22Rv1 (cell line): Measurements from ENCODE around the gene RFTN1.

Experiments used
- CTCF ChIP-seq: fragments of 450-650 bp; IDR thresholded peaks from 2 replicates; pipeline ENCODE4 v1.5.1; 2017; ENCODE audit warnings: mild to moderate bottlenecking
- ZFX ChIP-seq: fragments of 450-650 bp; IDR thresholded peaks from 2 replicates; pipeline ENCODE4 v1.6.1; 2017; ENCODE audit warnings: antibody characterized with exemption, borderline replicate concordance

GRCh38 chr3:16485395-16485992 is 28.0 kb downstream of the RFTN1 start:
- TF ChIP-seq ZFX: no peak
- no peak for TF ChIP-seq CTCF
